Measurements from ENCODE around the gene AKR1C3. TPM values are rescaled to one million over a fixed set of nuclear protein-coding genes. Genes with fewer than 3 reads are reported as not detected.

Gene AKR1C3
- total RNA-seq, 1 experiment from 2014 or later: 3.0 TPM

DNA sequence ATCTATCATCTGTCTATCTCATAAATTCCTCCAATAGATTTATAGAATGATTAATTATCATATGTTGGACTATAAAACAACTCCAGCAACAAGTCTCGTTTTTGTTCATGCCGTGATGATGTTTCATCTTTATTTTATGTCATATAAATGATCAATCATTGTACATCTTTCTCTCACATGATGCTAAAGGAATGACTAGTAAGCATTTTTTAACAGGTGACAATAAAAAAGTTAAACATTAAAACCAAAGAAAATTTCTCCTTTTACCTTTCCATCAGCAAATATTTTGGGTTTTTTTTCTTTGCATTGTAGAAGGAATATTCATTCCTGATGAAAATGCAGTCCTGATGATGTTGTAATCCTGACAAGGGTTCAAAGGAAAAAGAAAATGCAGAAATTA, 41.4 kb downstream of the AKR1C3 start:
- no peaks in the 10 kb centered on the region; a peak in 1 of 4 replicates for H3K36me3 ChIP-seq (ENCODE audit: control insufficient read depth in 1 of 2, insufficient read depth in 2 of 2, low read length in 2 of 2)
- ATAC-seq (no peak), DNase-seq (ENCODE audit: low read depth, low spot score) (no peak)
- H3K9me3 ChIP-seq (ENCODE audit: control insufficient read depth in 1 of 2, insufficient read depth in 1 of 2, low read depth in 1 of 2, low read length in 2 of 2): peaks cover 0 to 11% of the 10 kb centered on the region in 2 experiments; a peak in 1 of 4 replicates
- intact Hi-C loops (cut with micrococcal nuclease): no loop called here
- H3K9me2 ChIP-seq (ENCODE audit: insufficient read depth): no peaks in the 10 kb centered on the region
- RAD21 ChIA-PET (ENCODE audit: low non-redundant PET in 1 of 2, low total read pairs in 2 of 2, uncharacterized antibody in 2 of 2, unreplicated experiment in 2 of 2): no interaction called here
- CTCF ChIA-PET: no interaction called here
- H3K4me2 ChIP-seq (ENCODE audit: low read length): no peak overlapping the region
- H3K4me1 ChIP-seq (ENCODE audit: control insufficient read depth in 1 of 2, insufficient read depth in 2 of 2, low read length in 2 of 2): no peaks in the 10 kb centered on the region
- no peaks in the 10 kb centered on the region for H3K27me3 ChIP-seq (ENCODE audit: insufficient read depth, low read length)
- no peak overlapping the region for H3K4me3 ChIP-seq (replicated peaks in 1 of 2; ENCODE audit: low read depth in 1 of 2, low read length in 2 of 2)
- no peak overlapping the region for H3K9ac ChIP-seq (ENCODE audit: low read length)
- no peaks in the 10 kb centered on the region for H3K79me2 ChIP-seq (ENCODE audit: insufficient read depth, low read length)
- H3K27ac ChIP-seq (ENCODE audit: low read depth, low read length): no peak overlapping the region
- no peaks in the 10 kb centered on the region for H4K20me1 ChIP-seq (ENCODE audit: insufficient read depth)
- POLR2A ChIA-PET: no interaction called here
- TF ChIP-seq FOSL1 (IDR thresholded peaks at IDR 0.05; ENCODE audit: low read depth) (no peak), ZFX (IDR thresholded peaks at IDR 0.05) (no peak), EZH2phosphoT487 (IDR thresholded peaks at IDR 0.05; ENCODE audit: borderline replicate concordance) (no peak), CEBPB (IDR thresholded peaks at IDR 0.05; ENCODE audit: low read depth) (no peak), JUND (IDR thresholded peaks at IDR 0.05) (no peak), POLR2A (IDR thresholded peaks at IDR 0.05; ENCODE audit: borderline replicate concordance, extremely low read depth, insufficient read depth, insufficient read length) (no peak), TCF7L2 (IDR thresholded peaks at IDR 0.05; ENCODE audit: borderline replicate concordance, extremely low read depth, insufficient read depth, insufficient read length) (no peak), YY1 (IDR thresholded peaks at IDR 0.05; ENCODE audit: extremely low read depth, insufficient replicate concordance, low read depth, low read length) (no peak), ZNF274 (IDR thresholded peaks at IDR 0.05; ENCODE audit: low read depth, low read length) (no peak), CBX3 (IDR thresholded peaks at IDR 0.05; ENCODE audit: low read depth) (no peak)
- TF ChIP-seq, protein P1, sequence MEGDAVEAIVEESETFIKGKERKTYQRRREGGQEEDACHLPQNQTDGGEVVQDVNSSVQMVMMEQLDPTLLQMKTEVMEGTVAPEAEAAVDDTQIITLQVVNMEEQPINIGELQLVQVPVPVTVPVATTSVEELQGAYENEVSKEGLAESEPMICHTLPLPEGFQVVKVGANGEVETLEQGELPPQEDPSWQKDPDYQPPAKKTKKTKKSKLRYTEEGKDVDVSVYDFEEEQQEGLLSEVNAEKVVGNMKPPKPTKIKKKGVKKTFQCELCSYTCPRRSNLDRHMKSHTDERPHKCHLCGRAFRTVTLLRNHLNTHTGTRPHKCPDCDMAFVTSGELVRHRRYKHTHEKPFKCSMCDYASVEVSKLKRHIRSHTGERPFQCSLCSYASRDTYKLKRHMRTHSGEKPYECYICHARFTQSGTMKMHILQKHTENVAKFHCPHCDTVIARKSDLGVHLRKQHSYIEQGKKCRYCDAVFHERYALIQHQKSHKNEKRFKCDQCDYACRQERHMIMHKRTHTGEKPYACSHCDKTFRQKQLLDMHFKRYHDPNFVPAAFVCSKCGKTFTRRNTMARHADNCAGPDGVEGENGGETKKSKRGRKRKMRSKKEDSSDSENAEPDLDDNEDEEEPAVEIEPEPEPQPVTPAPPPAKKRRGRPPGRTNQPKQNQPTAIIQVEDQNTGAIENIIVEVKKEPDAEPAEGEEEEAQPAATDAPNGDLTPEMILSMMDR (IDR thresholded peaks at IDR 0.05 in 2 of 3, conservative IDR thresholded peaks at IDR 0.05 in 1 of 3; ENCODE audit: borderline replicate concordance in 1 of 3, insufficient read depth in 1 of 3, low read depth in 2 of 3, low read length in 2 of 3): no peak
- H2AFZ ChIP-seq (ENCODE audit: low read depth, low read length, poor library complexity, severe bottlenecking): no peak overlapping the region
- BruUV-seq (replicated peaks): no TSS peak
